ENCODE data around the gene HOXD3.

Gene HOXD3

GRCh38 chr2:176212276-176212675 is 55.2 kb downstream of the HOXD3 start:
- DNase-seq (ENCODE audit: low spot score), result no peak

- no peak for DNase-seq (ENCODE audit: low spot score)
Measured at GRCh38 chr2:176213406-176213805, 56.3 kb downstream of the HOXD3 start.

All from Ammon's horn (tissue), 1 donor.